HG03039 (cell line): ENCODE results near the gene PCDHGB3.
"Not testable (repeated sequence)": the region's sequence is repeated elsewhere in the genome, so short reads cannot be mapped to it uniquely, and the experiment has no call there.

Experiments used
- ATAC-seq: cut with Tn5 transposase; IDR thresholded peaks from one replicate; pipeline ENCODE4 v1.9.1; 2021; ENCODE audit warnings: mild to moderate bottlenecking, moderate library complexity; ENCODE audit not compliant: unreplicated experiment

The PCDHGB3 gene

DNA sequence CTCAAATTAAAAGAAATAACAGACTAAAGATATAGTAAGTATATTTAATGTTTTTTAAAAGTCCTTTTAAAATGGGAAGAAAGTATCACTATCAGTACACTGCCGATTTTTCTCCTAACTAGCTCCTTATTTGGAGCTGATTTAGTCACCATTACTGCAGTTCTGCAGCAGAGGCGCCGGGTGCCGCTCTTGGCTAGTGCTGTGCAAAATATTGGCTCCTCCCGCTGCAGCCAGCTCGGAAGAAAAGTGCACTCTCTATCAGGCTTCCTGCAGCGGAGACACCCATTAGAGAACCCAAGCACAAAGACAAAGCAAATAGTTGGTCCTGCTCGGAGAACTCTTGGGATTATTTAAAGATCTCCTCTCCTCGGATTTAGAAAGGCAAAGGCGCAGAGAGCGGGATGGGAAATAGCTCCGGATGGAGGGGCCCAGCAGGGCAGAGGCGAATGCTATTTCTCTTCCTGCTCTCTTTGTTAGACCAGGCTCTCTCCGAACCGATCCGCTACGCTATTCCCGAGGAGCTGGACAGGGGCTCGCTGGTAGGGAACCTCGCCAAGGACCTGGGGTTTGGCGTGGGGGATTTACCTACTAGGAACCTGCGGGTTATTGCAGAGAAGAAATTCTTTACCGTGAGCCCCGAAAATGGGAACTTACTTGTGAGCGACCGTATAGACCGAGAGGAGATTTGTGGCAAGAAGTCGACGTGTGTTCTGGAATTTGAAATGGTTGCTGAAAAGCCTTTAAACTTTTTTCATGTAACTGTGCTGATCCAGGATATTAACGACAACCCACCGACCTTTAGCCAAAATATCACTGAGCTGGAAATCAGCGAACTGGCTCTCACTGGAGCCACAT lies at the start of gene PCDHGB3:
Gene PCDHGB3, plus strand, starts transcription at position 249 of the 855 bp plus-strand sequence. Its CDS starts 153 bp downstream, at position 402.
- ATAC-seq = no peak

DNA sequence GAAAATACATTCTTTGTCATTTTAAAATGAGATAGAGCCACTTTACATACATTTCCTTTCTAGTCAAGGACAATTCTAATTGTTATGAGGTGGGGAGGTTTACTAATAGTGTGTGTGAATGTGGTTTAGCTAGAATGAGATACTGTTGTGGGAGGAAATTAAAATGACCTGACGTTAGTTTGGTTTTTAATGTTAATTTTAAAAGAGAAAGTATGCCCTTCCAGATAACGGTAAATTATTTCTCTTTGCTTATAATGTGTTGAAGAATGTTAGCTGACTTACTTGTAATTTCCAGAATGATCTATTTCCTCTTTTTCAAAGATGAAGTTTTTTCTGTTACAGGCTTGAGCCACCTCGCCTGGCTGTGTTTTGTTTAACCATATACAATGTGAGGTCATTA lies 47.8 kb upstream of the PCDHGB3 start:
- ATAC-seq = no peak

DNA sequence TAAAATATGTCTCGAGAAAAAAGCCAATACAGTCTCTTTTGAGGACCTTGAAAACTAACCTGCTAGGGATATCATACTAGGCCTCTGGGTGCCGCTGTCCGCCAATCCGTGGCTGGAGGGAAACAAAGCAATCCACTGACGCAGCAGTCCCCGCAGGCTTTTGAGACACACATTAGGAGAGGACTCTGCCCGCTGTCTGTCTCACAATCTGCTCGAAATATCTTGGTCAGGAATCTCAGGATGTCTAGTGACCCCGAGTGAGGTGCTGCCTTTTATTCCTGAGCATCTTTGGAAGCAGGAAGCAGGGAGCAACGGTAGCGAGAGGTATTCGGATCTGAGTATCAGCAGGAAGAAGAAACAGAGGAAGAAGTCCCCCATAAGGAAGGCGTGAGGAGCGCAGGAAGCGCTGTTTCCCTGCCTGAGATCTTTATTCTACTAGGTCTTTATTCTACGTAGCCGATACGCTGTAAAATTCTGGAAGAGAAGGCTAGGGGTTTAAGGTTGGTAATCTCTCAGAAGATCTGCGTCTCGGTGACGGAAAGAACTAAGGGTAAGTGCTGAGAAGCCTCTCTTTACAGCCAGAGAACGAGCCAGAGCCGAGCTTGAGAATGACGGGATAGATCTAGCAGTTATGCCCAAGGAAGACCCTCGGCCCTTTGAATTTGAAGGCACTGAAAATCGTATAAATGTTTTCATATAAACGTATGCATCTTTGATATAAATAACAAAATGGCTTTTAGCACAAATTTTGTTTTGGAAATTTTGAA lies 43.8 kb upstream of the PCDHGB3 start:
- peak; percentile 88 for ATAC-seq

DNA sequence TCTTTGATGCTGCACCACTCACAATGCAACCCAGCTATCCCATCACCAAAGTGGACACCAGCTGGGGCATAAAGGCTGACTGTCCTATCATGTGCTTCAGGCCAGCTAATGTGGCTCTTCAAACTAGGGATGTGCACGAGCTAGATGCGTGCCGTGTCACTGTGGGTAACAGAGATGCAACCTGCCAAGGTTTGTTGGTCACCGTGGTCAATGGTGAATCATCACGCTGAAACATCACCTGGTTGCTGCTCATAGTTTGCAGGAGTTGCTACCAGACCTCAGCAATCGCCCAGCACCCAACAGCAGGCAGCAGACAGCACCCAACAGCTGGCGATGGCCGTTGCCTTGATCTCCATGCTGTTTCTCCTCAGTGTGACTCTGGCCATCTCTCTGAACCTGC lies 41.8 kb upstream of the PCDHGB3 start:
- no peak for ATAC-seq

DNA sequence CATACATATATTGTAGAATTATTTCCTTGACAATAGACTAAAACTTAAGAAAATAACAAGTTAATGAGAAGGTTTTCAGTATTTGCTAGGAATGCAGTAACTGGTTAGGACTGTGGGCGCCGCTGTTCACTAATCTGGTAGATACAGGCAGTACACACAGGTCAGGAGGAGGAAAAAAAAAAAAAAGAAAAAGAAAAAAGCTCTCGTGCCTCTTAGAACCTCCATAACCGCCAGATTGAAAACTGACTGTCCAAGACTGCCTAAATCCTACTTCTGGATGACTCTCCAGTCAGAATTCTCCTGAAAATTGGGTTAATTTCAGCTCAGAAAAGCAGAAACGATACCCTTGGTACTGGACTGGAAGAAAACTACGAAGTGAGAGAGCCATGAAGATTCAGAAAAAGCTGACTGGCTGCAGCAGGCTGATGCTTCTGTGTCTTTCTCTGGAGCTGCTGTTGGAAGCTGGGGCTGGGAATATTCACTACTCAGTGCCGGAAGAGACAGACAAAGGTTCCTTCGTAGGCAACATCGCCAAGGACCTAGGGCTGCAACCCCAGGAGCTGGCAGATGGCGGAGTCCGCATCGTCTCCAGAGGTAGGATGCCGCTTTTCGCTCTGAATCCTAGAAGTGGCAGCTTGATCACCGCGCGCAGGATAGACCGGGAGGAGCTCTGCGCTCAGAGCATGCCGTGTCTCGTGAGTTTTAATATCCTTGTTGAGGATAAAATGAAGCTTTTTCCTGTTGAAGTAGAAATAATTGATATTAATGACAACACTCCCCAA lies 39.6 kb upstream of the PCDHGB3 start, which contains the start of gene PCDHGA1:
Gene PCDHGA1, plus strand, starts transcription at position 216 of the 782 bp plus-strand sequence.
- ATAC-seq = no peak

DNA sequence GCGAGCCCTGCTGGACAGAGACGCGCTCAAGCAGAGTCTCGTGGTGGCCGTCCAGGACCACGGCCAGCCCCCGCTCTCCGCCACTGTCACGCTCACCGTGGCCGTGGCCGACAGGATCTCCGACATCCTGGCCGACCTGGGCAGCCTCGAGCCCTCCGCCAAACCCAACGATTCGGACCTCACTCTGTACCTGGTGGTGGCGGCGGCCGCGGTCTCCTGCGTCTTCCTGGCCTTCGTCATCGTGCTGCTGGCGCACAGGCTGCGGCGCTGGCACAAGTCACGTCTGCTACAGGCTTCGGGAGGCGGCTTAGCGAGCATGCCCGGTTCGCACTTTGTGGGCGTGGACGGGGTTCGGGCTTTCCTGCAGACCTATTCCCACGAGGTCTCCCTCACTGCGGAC lies 37.5 kb upstream of the PCDHGB3 start:
- not testable (repeated sequence) for ATAC-seq

DNA sequence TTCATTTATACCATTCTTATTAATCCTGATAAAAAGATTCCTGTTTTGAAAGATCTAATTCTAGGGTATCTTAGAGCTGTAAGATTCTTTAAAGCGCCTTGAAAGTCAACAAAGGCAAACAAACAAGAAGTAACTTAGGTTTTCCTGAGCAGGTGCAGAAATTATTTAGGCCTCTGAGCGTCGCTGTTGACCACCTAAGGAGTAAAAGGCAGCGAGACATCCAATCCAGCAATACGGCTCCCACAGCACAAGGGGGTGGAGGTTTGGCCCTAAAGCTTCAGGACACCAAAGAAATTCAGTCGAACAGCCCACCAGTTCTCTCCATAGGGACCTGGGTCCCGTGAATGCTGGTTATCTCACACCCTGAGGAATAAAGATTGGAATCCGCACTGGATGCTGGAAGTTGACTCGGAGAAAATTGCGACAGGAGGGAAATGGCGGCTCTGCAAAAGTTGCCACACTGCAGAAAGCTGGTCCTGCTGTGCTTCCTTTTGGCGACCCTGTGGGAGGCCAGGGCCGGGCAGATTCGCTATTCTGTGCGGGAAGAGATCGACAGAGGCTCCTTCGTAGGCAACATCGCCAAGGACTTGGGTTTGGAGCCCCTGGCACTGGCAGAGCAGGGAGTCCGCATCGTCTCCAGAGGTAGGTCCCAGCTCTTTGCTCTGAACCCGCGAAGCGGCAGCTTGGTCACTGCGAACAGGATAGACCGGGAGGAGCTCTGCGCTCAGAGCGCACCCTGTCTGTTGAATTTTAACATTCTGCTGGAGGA lies 31.3 kb upstream of the PCDHGB3 start, which contains the start of gene PCDHGA2:
Gene PCDHGA2, plus strand, starts transcription at position 223 of the 769 bp plus-strand sequence.
- ATAC-seq = no peak

DNA sequence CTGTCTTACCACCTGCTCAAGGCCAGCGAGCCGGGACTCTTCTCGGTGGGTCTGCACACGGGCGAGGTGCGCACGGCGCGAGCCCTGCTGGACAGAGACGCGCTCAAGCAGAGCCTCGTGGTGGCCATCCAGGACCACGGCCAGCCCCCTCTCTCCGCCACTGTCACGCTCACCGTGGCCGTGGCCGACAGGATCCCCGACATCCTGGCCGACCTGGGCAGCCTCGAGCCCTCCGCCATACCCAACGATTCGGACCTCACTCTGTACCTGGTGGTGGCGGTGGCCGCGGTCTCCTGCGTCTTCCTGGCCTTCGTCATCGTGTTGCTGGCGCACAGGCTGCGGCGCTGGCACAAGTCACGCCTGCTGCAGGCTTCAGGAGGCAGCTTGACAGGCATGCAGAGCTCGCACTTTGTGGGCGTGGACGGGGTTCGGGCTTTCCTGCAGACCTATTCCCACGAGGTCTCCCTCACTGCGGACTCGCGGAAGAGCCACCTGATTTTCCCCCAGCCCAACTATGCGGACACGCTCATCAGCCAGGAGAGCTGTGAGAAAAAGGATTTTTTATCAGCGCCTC lies 29.2 kb upstream of the PCDHGB3 start:
- not testable (repeated sequence) for ATAC-seq

DNA sequence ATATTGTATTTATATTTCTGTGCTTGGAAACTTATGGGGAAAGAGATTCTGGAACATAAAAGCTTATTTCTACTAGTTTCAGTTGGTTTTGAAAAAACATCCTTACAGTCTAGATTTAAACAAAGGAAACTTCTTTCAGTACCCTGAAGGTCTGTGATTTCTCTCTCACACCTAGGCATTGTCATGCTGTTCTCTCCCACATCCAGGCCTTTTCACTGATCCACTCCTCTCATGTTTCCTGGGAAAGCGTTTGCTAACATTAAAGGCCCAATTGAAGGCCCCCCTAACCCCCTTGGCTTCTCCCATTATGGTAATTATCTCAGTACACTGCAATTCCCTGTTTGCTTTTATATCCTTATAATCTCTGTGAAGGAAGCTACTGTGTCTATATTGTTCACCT lies 27.3 kb upstream of the PCDHGB3 start:
- no peak for ATAC-seq

DNA sequence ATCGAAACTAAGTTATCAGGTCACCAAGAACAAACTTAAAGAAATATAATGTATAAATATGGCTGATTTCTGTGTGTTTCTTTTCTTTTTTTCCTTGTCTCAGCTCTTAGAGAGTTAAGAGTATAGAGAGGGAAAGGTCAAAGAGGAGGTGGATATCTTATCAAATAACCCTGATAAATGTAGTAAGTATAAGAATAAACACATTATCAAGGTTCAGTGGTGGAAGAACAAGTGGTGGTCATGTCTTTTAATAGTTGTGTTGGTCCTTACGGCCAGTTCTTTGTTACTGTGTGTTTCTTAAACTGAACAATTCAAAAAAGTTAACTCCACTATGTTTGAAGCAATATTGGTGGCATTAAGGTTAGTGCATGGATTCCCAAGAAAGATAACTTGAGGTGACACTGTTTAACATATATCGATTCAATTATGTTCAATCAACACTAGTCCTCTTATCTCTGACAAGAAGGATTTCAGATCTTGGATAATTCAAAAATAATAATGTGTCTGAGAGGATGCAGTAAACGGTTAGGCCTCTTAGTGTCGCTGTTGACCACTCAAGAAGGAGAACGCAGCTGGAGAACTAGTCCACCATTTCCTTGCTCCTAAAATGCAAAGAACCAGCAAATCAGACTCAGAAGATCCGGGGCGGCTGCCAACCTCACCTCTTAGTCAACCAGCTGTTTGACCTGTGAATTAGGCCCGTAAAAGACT lies 26.6 kb upstream of the PCDHGB3 start, which contains the start of gene PCDHGA3:
Gene PCDHGA3, plus strand, starts transcription at position 588 of the 711 bp plus-strand sequence. CDS start 205 bp downstream, outside the sequence.
- no peak for ATAC-seq

DNA sequence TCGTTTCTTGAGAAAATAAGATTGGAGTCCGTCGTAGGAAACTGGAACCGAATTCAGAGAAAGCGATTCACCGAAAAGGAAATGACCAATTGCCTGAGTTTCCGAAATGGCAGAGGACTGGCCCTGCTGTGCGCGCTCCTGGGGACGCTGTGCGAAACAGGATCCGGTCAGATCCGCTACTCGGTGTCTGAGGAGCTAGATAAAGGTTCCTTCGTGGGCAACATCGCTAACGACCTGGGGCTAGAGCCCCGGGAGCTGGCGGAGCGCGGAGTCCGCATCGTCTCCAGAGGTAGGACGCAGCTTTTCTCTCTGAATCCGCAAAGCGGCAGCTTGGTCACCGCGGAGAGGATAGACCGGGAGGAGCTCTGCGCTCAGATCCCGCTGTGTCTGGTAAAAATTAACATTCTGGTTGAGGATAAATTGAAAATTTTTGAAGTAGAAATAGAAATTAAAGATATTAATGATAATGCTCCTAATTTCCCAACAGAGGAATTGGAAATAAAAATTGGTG lies 26.0 kb upstream of the PCDHGB3 start:
- ATAC-seq = no peak

DNA sequence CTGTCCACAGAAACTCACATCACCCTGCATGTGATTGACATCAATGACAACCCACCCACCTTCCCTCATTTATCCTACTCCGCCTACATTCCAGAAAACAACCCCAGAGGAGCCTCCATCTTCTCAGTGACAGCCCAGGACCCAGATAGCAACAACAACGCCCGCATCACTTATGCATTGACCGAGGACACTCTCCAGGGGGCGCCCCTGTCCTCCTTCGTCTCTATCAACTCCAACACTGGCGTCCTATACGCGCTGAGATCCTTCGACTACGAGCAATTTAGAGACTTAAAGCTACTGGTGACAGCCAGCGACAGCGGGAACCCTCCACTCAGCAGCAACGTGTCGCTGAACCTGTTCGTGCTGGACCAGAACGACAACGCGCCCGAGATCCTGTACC lies 24.7 kb upstream of the PCDHGB3 start:
- ATAC-seq = no peak

DNA sequence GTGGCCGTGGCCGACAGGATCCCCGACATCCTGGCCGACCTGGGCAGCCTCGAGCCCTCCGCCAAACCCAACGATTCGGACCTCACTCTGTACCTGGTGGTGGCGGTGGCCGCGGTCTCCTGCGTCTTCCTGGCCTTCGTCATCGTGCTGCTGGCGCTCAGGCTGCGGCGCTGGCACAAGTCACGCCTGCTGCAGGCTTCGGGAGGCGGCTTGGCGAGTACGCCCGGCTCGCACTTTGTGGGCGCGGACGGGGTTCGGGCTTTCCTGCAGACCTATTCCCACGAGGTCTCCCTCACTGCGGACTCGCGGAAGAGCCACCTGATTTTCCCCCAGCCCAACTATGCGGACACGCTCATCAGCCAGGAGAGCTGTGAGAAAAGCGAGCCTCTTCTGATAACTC lies 24.0 kb upstream of the PCDHGB3 start:
- not testable (repeated sequence) for ATAC-seq

DNA sequence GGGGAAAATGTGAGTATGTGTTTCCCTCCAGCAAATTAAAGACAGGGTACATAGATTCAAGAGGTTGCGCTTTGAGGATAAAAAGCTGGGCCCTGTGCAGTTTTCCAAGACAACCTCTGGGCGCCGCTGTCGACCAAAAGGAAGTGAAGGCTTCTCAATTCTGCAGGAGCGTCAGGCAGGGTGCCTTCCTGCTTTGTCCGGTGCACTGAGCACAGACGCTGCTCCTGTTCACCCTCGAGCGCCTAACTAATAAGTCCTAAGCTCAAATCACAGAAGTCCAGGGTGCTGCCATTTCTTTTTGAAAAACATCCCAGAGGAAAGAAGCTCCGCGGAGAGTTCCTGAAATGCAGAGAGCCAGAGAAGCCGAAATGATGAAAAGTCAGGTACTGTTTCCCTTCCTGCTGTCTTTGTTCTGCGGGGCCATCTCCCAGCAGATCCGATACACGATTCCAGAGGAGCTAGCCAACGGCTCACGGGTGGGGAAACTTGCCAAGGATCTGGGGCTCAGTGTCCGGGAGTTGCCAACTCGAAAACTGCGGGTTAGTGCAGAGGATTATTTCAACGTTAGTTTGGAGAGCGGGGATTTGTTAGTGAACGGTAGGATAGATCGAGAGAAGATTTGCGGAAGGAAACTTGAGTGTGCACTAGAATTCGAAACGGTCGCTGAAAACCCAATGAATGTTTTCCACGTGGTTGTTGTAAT lies 20.0 kb upstream of the PCDHGB3 start, which contains the start of gene PCDHGB1:
Gene PCDHGB1, plus strand, starts transcription at position 183 of the 703 bp plus-strand sequence. Its CDS starts 162 bp downstream, at position 345.
- no peak for ATAC-seq

DNA sequence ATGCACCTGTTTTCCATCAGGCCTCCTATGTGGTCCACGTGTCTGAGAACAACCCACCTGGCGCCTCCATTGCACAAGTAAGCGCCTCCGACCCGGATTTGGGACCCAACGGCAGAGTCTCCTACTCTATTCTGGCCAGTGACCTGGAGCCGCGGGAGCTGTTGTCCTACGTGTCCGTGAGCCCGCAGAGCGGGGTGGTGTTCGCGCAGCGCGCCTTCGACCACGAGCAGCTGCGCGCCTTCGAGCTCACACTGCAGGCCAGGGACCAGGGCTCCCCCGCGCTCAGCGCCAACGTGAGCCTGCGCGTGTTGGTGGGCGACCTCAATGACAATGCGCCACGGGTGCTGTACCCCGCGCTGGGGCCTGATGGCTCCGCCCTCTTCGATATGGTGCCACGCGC lies 18.5 kb upstream of the PCDHGB3 start:
- ATAC-seq = no peak

DNA sequence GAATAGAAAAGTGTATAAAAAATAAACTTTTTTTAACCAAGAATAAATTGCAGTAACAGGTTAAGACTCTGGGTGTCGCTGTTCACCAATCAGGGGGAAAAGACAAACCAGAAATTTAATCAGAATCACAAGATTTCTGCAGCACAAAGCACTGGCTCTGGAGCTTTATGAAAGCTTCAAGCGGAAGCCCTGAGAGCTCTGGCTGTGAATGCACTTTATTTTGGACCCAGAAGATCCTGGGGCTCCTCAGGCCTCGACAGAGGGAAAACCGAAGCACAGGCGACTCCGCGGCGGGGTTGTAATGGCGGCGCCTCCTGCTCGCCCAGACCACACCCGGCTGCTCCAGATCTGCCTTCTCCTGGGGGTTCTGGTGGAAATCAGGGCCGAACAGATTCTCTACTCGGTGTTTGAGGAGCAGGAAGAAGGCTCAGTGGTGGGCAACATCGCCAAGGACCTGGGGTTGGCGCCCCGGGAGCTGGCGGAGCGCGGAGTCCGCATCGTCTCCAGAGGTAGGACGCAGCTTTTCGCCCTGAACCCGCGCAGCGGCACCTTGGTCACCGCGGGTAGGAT lies 15.1 kb upstream of the PCDHGB3 start, which contains the start of gene PCDHGA4:
Gene PCDHGA4, plus strand, starts transcription at position 122 of the 570 bp plus-strand sequence. Its CDS starts 87 bp downstream, at position 209.
- ATAC-seq = no peak

DNA sequence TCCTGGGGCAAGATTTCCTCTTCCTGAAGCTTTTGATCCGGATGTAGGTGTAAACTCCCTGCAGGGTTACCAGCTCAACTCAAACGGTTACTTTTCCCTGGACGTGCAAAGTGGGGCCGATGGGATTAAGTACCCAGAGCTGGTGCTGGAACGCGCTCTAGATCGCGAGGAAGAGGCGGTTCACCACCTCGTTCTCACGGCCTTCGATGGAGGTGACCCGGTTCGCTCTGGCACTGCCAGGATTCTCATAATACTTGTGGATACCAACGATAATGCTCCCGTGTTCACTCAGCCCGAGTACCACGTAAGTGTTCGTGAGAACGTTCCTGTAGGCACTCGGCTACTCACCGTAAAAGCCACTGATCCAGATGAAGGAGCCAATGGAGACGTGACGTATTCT lies 14.4 kb upstream of the PCDHGB3 start:
- no peak for ATAC-seq

DNA sequence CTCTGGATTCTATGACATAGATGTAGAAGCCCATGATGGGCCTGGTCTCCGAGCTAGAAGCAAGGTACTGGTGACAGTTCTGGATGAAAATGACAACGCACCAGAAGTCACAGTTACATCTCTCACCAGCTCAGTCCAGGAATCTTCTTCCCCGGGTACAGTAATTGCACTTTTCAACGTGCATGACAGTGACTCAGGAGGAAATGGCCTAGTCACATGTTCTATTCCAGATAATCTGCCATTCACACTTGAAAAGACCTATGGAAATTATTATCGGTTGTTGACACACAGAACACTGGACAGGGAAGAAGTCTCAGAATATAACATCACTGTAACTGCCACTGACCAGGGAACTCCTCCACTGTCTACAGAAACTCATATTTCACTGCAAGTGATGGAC lies 13.9 kb upstream of the PCDHGB3 start:
- ATAC-seq = no peak
